Body of pancreas (tissue), 4 donors: ENCODE measurements around the gene IKZF1. TPM values are rescaled to one million over a fixed set of nuclear protein-coding genes. Genes with fewer than 3 reads are reported as not detected.

ENCODE experiments used
- ATAC-seq: fragments of 150-250 bp; one replicate; pipeline ENCODE4 v1.9.1; 2016
- DNase-seq, 4 donors: peaks; one replicate each; pipeline ENCODE4 v3.0.0-alpha.2; 2019
- H3K27ac ChIP-seq, 4 donors: fragments of 200-600 bp; sonication (generic); 1 replicate in 3 of 4; 2 replicates in 1 of 4; pipeline versions ENCODE4 v1.5.1 to v1.6.1; 2016 to 2019; ENCODE audit warnings: mild to moderate bottlenecking in 1 of 4, mixed read lengths in 1 of 4, moderate library complexity in 1 of 4
- H3K27me3 ChIP-seq, 2 donors: fragments of 200-600 bp; sonication (generic); one replicate each; pipeline ENCODE4 v1.6.0; 2016; ENCODE audit warnings: mild to moderate bottlenecking in 1 of 2
- H3K36me3 ChIP-seq, 2 donors: fragments of 200-600 bp; sonication (generic); replicated peaks in 1 of 2; 2 replicates each; pipeline ENCODE4 v1.5.1; 2016; ENCODE audit warnings: low read depth in 2 of 2; ENCODE audit not compliant: insufficient read depth in 1 of 2
- H3K4me1 ChIP-seq: fragments of 200-600 bp; sonication (generic); one replicate; pipeline ENCODE4 v1.6.0; 2016
- H3K4me3 ChIP-seq, 2 donors: fragments of 200-600 bp; sonication (generic); 1 replicate in 1 of 2; 2 replicates in 1 of 2; pipeline ENCODE4 v1.5.1; 2016 to 2019
- H3K9me3 ChIP-seq, 3 donors: fragments of 200-600 bp; sonication (generic); 1 replicate in 2 of 3; 2 replicates in 1 of 3; pipeline ENCODE4 v1.5.1; 2016
- CTCF ChIP-seq, 7 experiments: fragments of 450-650 bp in 4 of 7; fragments of 200-600 bp in 3 of 7; sonication (generic) in 3 of 7; IDR thresholded peaks; one replicate each; pipeline ENCODE4 v1.5.1; 2016 to 2019; ENCODE audit warnings: antibody characterized with exemption in 7 of 7
- POLR2A ChIP-seq, 3 donors: fragments of 450-650 bp; IDR thresholded peaks; one replicate each; pipeline ENCODE4 v1.6.1; 2016; ENCODE audit warnings: antibody characterized with exemption in 3 of 3, mild to moderate bottlenecking in 2 of 3
- WGBS, 2 donors: methylation state at CpG; one replicate each; pipeline ENCODE4 v1.1.5; 2017; 5-methylcytosine and 5-hydroxymethylcytosine counted together
- intact Hi-C: fragments of 100-400 bp; cut with DNase I; formaldehyde crosslinking; loops from one replicate; pipeline ENCODE4 v1.15.1; 2023
- total RNA-seq, 2 donors: library from RNA; depleted of rRNA; stranded (reverse); fragments of >200 nt; gene quantifications; one replicate each; pipeline ENCODE4 v1.1.0, GENCODE V29; 2016

IKZF1 gene
- total RNA-seq, 2 donors from 2014 or later = 3.9 to 16.5 TPM

- Histone ChIP-seq H3K27ac (no peak overlapping the region), H3K9me3 (no peaks in the 10 kb centered on the region), H3K27me3 (no peaks in the 10 kb centered on the region), H3K4me3 (no peak overlapping the region), H3K36me3 (no peaks in the 10 kb centered on the region), H3K4me1 (peaks cover 9% of the 10 kb centered on the region)
- no peak for DNase-seq
- 76 to 78% methylated on average over 1 of the region's 1 CpG for WGBS, 2 donors
- intact Hi-C loops = no loop called here
- TF ChIP-seq POLR2A (IDR thresholded peaks at IDR 0.05) (no peak), CTCF (IDR thresholded peaks at IDR 0.05) (no peak)
- no peak for ATAC-seq
Observed at GRCh38 chr7:50379539-50379938, 75.0 kb downstream of the IKZF1 start.

DNA sequence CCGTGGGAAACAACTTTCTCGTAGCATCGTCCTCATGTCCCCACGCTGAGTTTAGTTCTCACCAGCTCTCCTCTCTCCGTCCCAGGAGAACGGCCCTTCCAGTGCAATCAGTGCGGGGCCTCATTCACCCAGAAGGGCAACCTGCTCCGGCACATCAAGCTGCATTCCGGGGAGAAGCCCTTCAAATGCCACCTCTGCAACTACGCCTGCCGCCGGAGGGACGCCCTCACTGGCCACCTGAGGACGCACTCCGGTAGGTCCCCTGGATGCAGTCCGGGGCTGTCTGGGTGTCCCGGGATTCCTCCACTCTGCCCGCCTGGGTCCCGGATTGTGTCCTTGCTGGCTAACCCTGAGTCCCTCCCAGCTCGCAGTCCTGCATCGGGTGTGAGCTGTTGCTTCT lies 77.9 kb downstream of the IKZF1 start:
- Histone ChIP-seq H3K27me3 (no peaks in the 10 kb centered on the region), H3K27ac (no peak overlapping the region), H3K4me3 (no peak overlapping the region), H3K36me3 (no peaks in the 10 kb centered on the region), H3K4me1 (peaks cover 9% of the 10 kb centered on the region), H3K9me3 (no peaks in the 10 kb centered on the region)
- TF ChIP-seq POLR2A (IDR thresholded peaks at IDR 0.05) (no peak), CTCF (IDR thresholded peaks at IDR 0.05) (no peak)
- WGBS, 2 donors = 76 to 80% methylated on average over 20 to 21 of the region's 21 CpGs
- DNase-seq (no peak), ATAC-seq (no peak)
- intact Hi-C loops = no loop called here

GRCh38 chr7:50387351-50387750 lies 82.8 kb downstream of the IKZF1 start:
- no peak for TF ChIP-seq CTCF (IDR thresholded peaks at IDR 0.05)
- no peak for TF ChIP-seq POLR2A (IDR thresholded peaks at IDR 0.05)

GRCh38 chr7:50389961-50390360 lies 85.4 kb downstream of the IKZF1 start:
- Histone ChIP-seq H3K4me1 (no peaks in the 10 kb centered on the region), H3K36me3 (no peaks in the 10 kb centered on the region), H3K27ac (no peak overlapping the region), H3K9me3 (no peaks in the 10 kb centered on the region), H3K4me3 (no peak overlapping the region), H3K27me3 (no peaks in the 10 kb centered on the region)
- intact Hi-C loops = no loop called here
- TF ChIP-seq POLR2A (IDR thresholded peaks at IDR 0.05) = no peak
- TF ChIP-seq CTCF (IDR thresholded peaks at IDR 0.05) = no peak
- ATAC-seq (no peak), DNase-seq (no peak)
- WGBS, 2 donors = 82 to 89% methylated on average over 3 of the region's 3 CpGs

More at GRCh38 chr7:50387351-50387750, 82.8 kb downstream of the IKZF1 start:
- WGBS, 2 donors = 74 to 79% methylated on average over 9 of the region's 11 CpGs
- no peak overlapping the region for H3K27ac ChIP-seq
- H3K36me3 ChIP-seq = no peaks in the 10 kb centered on the region
- ATAC-seq (no peak), DNase-seq (no peak)
- H3K9me3 ChIP-seq = no peaks in the 10 kb centered on the region
- H3K4me3 ChIP-seq = no peak overlapping the region
- no peaks in the 10 kb centered on the region for H3K27me3 ChIP-seq
- intact Hi-C loops = no loop called here
- no peaks in the 10 kb centered on the region for H3K4me1 ChIP-seq

DNA sequence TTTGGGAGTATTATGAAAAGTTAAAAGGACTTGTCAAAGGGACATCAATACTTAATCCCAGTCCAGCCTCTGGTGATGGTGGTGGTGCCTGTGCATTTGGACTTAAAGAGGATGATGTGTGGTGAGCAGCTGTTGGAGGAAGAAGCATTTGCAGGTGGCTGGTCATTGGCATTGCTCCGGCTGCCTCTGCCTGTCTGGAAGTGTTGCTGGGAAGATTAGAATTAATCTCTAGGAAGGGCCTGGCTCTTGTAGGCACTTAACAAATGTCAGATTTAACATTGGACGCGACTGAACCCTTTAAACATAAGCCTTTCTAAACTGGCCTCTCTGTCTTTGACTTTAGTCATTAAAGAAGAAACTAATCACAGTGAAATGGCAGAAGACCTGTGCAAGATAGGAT lies 86.9 kb downstream of the IKZF1 start:
- WGBS, 2 donors = 67 to 81% methylated on average over 3 of the region's 3 CpGs
- H3K27me3 ChIP-seq = no peaks in the 10 kb centered on the region
- intact Hi-C loops = no loop called here
- H3K36me3 ChIP-seq = no peaks in the 10 kb centered on the region
- no peaks in the 10 kb centered on the region for H3K9me3 ChIP-seq
- TF ChIP-seq POLR2A (IDR thresholded peaks at IDR 0.05) (no peak), CTCF (IDR thresholded peaks at IDR 0.05) (no peak)
- no peak overlapping the region for H3K27ac ChIP-seq
- no peaks in the 10 kb centered on the region for H3K4me1 ChIP-seq
- no peak for ATAC-seq
- no peak overlapping the region for H3K4me3 ChIP-seq
- DNase-seq = no peak
